Testis (tissue), 2 donors: ENCODE results near the gene SDF4.

Source experiments
- POLR2A ChIP-seq: fragments of 450-650 bp; IDR thresholded peaks from one replicate; pipeline ENCODE4 v1.6.1; 2017; ENCODE audit warnings: antibody characterized with exemption, mild to moderate bottlenecking, moderate library complexity
- TF ChIP-seq, protein P1 (sequence below), 3 experiments: fragments of 450-650 bp in 2 of 3; fragments of 200-600 bp in 1 of 3; sonication (generic) in 1 of 3; IDR thresholded peaks; one replicate each; pipeline ENCODE4 v1.5.1; 2016 to 2019; ENCODE audit warnings: antibody characterized with exemption in 3 of 3, mild to moderate bottlenecking in 2 of 3, moderate library complexity in 1 of 3

DNA sequence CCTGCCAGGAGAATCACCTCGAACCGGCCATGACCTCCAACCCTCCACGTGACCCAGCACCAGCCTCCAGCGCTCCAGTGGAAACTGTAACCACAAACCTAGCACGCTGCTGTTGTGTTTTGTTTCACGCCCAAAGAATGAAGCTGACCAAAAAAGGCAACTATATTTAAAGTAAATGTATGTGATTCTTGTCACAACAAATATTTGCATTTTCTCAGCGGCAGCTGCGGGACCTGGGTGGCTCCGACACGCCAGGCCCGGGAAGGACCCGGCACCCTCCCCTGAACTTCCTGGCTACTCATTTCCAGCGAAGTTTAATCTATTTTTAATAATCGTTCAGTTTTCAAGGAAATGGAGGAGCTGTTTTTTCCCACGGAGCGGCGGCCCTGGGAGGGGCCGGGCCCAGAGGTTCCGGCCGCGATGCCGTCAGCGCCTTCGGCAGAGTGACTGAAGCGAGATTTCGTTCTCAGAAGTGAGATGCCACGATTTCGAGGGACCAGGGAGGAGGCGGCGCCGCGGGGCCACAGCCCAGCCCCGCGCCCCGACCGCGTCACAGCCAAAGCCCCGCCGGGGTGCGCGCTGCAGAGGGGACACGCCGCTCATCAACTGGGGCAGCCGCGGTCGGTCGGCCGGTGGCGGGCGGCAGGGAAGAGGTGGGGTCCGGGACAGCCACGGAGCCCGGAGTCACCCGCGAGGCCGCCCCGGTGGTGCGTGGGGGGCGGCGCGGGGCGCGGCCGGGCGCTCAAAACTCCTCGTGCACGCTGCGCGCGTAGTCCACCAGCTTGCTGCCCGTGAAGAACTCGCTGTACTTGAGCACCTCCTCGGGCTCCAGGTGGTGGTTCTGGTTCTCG is 14.8 kb downstream of the SDF4 start:
- TF ChIP-seq, protein P1, sequence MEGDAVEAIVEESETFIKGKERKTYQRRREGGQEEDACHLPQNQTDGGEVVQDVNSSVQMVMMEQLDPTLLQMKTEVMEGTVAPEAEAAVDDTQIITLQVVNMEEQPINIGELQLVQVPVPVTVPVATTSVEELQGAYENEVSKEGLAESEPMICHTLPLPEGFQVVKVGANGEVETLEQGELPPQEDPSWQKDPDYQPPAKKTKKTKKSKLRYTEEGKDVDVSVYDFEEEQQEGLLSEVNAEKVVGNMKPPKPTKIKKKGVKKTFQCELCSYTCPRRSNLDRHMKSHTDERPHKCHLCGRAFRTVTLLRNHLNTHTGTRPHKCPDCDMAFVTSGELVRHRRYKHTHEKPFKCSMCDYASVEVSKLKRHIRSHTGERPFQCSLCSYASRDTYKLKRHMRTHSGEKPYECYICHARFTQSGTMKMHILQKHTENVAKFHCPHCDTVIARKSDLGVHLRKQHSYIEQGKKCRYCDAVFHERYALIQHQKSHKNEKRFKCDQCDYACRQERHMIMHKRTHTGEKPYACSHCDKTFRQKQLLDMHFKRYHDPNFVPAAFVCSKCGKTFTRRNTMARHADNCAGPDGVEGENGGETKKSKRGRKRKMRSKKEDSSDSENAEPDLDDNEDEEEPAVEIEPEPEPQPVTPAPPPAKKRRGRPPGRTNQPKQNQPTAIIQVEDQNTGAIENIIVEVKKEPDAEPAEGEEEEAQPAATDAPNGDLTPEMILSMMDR (IDR thresholded peaks at IDR 0.05), result no peak
- TF ChIP-seq POLR2A, result no peak
